Muscle of arm (tissue), 12 donors: Measurements from ENCODE around the gene CPB2. TPM values are rescaled to one million over a fixed set of nuclear protein-coding genes. Genes with fewer than 3 reads are reported as not detected.

Experiments used
- DNase-seq: peaks from one replicate; pipeline ENCODE4 v3.0.0-alpha.2; 2013
- polyA plus RNA-seq, 12 donors: library from polyadenylated mRNA; unstranded; fragments of 120-200 nt; gene quantifications; one replicate each; pipeline ENCODE4 v1.2.1, GENCODE V29; 2013; ENCODE audit not compliant: insufficient read length in 12 of 12

The CPB2 gene
- polyA plus RNA-seq, 12 donors: 0.11 to 1.4 (median 0.26) TPM; not detected in 6

DNA sequence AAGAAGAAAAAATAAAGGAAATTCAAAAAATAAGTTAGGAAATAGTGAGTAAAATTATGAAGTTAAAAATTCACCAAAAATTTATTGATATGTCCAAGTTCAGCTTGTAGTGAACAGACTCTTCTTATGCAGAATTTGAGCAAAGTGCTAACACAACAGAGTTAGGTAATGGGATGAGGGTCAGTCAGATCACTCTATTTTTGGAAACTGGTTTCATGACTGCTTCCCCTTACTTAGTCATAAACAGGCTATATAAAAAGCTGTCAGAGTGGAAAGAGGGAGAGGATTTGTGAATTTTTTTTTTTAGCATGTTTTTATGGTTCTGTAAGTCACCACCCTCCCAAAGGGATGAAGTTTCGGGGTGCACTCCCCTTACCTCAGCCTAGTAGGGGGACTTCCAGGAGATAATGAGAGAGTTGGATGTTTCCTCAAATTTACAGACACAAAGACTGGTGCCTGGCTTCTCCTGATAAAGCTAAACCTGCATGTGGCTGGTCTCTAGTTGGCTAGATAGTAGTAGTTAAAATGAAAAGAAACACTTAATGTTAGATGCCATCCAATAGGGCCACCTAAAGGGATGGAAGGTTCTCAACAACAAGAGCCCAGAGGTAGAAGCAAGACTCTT, 4.5 kb downstream of the CPB2 start:
- DNase-seq: no peak

DNA sequence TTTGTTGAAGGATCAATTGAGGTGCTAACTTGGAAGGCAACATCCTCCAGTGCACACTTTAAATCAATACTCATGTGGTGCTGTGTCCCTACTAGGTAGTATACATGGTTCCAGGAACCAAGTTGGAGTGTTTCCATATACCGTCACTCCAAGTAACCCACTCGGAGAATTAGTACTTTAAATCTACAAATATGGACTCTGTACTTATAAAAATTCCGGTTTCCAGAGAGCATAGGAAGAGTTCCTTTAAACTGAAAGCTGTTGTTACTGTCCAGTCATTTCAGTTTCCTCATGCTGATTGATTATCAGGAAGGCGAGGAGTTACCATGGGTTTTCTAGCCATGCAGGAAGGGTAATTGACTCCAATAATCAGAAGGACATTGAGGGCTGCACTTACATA, 7.2 kb downstream of the CPB2 start:
- no peak for DNase-seq

DNA sequence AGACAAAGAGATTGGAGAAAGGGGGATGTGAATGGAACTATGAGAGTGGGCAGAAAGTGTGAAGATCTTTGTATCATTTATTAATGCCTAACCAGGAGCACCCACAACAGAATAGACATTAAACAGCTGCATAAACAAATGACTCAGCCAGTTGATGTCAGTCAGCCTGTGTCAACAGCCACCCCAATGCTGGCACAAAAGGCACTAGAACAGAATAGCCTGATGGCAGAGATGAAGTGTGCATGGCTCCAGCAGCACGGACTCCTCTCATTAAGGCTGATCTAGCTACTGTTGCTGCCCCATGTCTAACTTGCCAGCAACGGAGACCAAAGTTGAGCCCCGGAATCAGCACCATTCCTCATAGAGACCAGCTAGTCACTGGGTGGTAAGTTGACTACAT, 7.8 kb downstream of the CPB2 start:
- no peak for DNase-seq

DNA sequence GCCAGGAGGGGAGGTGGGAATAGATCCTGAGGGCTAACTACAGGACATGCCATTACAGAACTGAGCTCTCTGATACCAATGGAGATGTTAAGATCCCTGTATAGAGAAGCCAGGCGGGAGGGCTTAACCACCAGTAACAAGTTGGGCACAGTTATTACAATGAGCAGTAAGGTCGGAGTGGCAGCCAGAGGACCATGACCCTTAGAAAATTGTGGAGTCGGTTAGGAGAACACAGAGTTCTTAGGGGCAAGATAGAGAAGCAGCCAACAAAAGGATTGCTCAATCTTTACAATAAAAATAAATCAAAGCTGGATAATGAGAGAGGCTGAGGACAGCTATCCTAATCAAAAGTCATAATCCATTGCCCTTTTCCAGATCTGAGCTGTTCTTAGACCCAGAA, 10.4 kb downstream of the CPB2 start:
- DNase-seq: no peak

DNA sequence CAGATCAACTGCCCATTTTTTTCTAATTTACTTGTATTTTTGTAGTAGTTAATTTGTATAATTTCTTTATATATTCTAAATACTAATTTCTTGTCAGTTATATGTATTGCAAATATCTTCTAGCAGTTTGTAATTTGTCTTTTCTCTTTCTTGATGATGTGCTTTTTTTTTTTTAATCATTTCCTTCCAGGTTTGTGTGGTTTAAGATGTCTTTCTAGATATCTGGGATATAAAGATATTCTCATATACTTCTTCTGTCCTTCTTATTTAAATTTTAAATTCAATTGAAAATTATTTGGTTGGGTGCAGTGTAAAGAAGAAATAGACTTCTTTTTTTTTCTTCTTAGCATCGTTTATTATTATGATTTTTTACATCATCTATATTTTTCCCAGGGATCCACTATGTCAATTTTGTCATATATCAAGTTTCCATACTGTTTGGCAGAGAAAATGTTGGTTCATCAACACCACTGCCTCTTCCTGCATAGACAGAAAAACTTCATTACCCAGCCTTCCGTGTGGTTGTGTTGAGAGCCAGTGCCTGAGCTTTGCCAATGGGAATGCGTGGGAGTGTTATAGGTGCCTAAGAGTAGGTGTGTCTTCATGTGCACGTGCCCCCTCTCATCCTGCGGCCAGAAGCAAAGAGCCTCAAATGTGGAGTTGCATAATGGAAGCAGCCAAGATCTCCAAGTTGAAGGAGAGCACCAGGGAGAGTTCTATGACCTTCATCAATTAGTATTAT, 15.8 kb downstream of the CPB2 start:
- DNase-seq: no peak

DNA sequence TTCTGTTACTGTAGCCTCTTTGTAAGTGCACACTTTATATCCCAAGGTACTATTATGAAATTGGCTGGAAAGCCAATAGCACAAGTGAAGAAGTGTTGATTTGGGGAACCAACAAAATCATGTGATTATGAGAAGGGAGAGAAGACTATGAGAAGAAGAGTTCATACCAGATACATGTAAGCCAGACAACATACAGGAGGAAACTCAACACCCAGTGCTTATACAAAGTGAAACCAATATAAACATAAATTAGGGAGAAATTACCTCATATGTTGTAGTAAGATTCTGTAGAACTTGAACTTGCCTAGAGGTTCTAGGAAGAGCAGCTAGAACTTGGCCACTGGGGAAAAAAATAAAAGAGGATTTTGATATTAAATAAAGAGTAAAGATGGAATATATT, 17.4 kb downstream of the CPB2 start:
- no peak for DNase-seq

DNA sequence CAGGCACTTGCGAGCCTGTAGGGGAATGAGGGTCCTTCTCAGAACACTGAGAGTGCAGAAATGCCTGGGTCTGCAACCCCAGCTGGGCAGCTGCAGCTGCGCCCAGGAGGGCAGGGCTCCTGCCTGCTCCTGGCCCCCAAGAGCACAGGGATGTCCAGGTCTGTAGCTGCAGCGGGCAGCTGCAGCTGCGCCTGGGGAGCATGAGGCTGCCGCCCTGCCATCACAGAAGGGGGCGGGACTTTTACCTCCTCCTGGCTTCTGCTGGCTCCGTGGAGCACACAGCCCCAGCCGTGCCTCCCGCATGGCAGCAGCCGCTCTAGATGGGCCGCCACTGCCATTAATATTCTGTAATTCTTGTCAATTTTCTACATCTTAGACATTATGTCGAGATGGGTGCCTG, 17.8 kb downstream of the CPB2 start:
- no peak for DNase-seq

DNA sequence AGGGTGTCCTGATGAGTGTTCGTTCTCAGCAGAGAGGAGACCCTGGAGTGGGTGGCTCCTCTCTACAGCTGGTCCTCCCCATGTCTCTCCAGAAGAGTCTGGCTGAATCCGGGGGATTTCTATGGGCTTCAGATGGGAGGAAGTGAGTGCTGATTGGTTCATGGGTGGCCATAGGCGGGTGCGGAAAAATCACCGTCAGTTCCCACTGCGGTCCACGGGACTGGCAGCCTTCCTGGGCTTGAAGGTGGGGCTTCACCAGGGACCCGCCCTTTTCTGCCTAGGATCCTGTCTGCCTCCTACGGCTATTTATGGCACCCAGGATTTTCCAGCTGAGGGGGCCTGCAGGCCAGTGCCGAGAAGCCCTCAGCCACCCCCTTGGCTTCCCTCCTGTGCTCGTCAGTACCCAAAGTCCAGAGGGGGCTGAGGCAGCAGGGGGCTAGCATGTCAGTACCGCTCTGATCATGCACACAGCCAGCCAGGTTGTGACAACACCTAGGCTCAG, 18.4 kb downstream of the CPB2 start:
- DNase-seq: no peak

DNA sequence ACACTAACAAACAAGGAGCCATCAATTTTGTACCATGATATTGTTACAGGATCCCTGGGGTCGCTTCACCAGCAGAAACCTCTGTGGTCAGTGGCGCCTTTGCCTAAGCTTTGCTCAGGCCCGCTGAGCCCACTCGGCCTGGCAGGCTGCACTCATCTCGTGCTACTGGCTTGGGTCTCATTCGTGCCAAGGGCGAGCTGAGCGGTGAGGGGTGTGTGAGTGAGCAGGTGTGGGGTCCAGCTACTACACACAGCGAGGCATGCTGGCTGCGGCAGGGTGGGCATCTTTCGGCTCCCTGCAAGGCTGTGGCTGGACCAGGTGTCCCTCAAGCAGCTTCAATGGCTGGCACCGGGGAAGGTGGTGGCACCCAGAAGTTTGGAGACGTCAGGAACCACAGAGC, 19.1 kb downstream of the CPB2 start:
- no peak for DNase-seq

DNA sequence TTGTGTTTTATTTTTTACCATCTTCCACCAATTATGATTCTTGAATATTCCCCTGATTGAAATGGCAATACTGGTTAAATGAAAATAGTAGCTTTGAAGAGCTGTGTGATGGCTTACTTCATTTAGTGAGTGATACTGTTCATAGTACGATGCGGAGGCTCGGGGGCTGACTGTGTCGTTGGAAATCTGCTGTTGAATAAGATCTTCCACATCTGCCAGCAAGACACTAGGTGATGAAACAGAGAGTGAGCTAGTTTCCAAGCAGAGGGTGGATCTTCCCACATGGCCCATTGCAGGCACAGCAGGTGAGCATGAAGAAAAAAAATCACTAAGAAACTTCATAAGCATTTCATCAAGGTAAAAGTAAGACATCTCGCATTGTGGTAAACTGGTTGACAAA, 22.5 kb downstream of the CPB2 start:
- DNase-seq: no peak

DNA sequence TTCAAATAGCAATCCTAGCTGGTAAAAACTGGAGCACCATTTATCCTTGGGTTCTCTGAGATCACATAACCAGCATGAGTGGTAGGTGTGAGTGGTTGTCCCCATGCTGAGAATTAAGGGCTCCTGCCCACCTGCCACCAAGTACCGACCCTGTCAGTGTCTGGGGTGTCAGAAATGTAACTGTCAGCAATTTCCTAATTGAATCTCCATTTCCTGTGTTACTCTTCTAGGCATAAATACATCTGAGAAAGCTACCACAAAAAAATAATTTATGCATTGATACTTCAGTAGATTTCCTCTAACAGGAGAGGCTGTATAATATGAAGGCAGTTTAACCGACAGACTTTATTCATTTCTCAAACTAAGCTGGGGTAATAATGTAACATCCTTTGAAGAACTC, 25.1 kb downstream of the CPB2 start:
- DNase-seq: no peak

DNA sequence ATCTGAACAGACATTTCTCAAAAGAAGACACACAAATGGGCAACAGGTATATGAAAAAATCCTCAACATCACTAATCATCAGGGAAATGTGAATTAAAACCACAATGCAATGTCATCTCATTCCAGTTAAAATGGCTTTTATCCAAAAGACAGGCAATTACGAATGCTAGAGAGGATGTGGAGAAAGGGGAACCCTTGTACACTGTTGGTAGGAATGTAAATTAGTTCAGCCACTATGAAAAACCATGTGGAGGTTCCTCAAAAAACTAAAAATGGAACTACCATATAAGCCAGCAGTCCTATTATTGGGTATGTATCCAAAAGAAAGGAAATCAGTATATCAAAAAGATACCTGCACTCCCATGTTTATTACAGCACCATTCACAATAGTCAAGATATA, 27.6 kb downstream of the CPB2 start:
- DNase-seq: no peak

DNA sequence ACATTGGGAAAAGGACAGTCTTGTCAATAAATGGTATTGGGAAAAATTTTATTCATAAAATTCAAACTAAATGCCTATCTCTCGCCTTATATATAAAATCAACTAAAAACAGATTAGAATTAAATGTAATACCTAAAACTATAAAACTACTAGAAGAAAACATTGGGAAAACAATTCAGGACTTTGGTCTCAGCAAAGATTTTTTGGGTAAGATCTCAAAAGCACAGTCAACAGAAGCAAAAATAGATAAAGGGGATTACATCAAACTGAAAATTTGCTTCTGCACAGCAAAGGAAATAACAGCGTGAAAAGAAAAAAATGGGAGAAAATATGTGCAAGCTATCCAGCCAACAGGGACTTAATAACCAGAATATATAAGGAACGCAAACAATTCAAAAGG, 28.0 kb downstream of the CPB2 start:
- DNase-seq: no peak

DNA sequence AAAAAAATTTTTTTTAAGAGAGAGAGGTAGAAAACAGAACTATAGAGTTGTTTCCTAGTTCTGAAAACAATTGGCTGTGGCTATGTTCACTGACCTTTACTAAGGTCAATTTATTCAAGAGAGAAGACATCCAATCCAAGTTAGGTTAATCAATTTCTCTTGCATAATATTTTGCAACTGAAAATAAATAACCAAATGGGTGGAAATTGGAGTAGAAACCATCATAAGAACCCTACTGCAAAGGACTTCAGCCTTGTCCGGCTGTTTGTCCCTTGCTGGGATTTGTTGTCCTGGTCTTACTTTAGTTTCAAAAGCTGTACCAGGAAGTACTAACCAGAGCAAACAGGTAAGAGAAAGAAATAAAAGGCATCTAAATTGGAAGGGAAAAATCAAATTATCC, 29.0 kb downstream of the CPB2 start:
- DNase-seq: no peak

DNA sequence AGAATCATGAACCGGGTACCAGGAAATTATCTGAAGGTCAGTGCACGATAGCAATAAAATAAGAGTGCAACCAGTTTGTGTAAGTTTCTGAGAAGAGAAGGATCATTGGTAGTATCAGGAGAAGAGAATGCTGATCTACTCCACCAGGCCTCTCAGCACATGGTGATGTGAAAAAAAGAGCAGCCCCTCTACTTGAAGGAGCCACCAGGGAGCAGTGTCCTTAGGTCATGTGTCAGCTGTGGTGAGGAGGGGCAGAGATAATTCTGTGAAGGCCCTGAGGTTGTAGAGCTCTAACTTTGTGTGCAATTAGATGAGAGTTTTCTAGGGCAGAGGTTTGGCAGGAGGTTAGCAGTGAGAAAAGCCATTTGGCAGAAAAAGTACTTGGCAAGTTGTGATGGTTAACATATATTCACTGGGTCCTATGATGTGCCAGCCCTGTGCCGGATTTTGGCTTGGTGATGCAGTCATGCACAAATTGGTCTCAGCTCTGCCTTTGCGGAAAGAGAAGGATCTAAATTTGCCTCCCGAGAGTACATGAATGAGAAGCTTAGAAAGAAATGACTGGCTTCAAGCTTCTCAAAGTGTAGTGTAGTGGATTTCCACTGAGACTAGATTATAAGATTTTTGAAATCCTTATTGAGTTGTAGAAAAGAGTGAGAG, 33.1 kb downstream of the CPB2 start:
- DNase-seq: no peak

DNA sequence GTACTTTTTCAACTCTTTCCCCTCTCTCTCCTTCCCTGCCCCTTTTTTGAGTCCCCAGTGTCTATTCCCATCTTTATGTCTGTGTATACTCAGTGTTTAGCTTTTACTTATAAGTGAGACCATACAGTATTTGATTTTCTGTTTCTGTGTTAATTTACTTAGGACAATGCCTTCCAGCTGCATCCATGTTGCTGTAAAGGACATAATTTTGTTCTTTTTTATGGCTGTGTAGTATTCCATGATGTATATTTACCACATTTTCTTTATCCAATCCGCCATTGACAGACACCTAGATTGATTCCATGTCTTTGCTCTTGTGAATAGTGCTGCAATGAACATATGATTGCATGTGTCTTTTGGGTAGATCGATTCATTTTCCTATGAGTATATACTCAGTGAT, 41.5 kb downstream of the CPB2 start:
- no peak for DNase-seq

DNA sequence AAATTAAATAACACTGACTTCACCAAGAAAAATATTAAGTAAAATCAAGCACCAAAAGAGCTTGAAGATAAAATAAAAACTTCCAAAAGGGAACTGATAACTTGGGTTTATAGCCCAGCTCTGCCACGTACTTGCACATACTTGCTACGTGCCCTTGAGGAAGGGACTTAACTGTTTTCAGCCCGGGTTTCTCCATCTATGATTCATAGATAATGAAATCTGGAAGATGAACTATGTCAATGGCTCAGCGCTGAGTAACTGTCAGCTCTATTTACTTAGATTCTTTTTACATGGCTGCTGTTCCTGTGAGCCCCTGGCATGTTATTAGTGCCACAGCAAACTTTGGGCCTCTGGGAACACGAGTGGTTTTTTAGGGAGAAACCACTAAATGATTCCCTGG, 42.6 kb downstream of the CPB2 start:
- no peak for DNase-seq

DNA sequence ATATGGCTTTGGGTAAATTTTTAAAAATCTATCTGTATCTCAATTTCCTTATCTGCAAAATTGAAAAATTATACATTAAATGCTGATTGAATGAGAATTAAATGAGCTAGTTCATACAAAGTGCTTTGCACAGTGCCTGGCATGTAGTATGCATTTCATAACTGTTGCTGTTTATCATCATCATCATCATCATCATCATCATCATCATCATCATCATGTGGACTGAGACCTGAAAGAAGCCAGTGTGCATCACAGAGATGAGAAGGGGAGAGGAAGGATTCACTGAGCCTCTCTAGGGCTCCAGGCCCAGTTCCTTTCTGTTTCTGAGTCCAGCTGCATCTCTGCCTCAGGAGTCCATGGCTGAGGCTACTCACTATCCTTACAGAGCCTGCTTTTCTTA, 45.4 kb downstream of the CPB2 start:
- no peak for DNase-seq

DNA sequence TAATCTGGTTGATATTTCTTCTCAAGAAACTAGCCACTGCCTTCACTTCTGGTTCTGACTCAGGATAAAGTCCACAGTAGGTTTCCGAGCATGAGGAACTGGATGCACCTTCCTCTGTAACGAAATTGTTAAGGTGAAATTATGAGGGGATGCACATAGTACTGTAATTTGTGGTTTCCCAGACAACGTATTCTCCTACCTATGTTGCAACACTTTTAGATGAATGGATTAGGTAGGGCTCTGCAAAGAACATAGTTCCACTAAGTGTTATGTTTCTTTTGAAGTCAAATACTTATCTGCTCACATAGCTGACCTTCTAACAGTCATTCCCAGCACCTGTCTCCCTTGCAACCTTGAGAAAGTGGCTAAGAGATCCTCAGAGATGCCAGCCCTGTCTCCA, 46.6 kb downstream of the CPB2 start:
- no peak for DNase-seq

DNA sequence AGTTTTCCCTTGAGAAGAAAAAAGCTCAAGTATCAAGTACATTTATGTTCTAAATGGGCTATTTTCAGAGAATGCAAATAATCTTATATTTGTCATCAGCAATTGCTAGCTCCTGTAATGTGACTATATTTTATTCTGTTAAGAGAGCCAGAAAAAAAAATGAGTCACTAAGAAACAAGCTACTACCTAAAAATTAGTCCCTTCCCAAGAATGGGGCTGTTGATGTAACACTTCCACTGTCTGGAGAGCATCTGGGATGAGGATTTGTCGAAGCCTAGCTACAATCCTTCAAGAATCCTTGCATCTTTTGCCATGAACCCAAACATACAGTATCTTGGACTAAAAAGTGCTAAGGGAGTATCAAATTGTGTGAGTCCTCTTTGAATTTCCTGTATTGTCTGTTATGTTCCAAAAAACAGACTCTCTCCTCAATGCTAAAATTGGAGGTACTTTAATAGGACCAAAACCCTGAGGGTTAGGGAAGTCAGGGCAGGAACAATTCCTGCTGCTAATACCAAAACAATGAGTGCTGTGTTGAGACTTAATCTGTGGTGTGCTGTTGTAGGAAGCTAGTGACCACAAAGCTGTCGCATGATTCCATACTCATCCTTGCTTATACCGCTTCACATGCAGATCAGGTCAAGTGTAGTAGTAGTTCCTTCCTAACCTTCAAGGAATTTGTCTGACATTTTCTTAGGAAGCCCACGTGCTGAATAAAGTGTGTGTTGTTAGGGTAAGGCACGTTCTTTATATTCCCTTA, 47.4 kb downstream of the CPB2 start:
- DNase-seq: no peak

DNA sequence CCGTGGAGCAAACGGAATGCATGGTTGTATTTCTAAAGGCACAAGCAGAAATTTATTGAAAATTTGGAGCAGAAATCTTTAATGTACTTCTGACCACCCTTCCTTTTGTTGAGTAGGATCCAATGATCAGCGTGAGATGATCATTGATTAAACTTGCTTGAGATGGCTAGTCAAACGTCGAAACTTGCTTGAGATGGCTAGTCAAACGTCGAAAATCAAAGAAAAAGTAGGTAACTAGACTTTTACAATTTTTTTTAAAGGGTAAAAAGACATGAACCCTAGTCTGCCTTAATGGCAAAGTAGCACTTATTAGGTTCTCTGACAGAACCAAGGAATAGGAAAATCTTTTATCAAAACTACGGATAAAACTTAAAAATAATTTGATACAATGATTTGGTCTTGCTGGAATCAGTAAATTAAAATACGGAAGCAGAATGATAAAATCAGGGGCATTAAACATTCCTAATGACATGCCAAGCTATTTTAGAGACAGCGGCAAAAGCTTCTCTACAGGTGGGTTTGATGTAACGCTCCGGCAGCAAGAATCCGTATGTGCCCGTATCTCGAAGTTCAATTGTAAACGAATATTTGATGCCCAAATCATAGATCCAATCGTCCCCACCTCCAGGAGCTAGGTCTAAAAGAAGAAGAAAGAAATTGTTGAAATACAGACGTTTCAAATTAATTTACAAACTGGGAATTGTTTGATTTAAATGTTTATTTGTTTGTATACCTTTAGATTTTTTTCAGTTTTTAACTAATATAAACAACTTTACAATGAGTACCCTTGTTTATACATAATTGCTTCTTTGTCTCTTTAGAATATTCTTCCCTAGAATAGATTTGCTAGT, 51.4 kb downstream of the CPB2 start:
- DNase-seq: peak; percentile 11
